HL-60 (cell line): ENCODE data around the gene SMOC2.

Experiments used
- GABPA ChIP-seq: IDR thresholded peaks from 2 replicates; pipeline ENCODE4 v1.6.1; 2012; ENCODE audit warnings: low read depth
- POLR2AphosphoS5 ChIP-seq: IDR thresholded peaks from 2 replicates; pipeline ENCODE4 v1.6.1; 2012; ENCODE audit warnings: low read depth
- SPI1 ChIP-seq: IDR thresholded peaks from 2 replicates; pipeline ENCODE4 v1.6.1; 2012; ENCODE audit warnings: low read depth, mild to moderate bottlenecking, borderline replicate concordance
- TF ChIP-seq, protein P1 (sequence below): IDR thresholded peaks from one replicate; pipeline ENCODE4 v1.5.1; 2011; ENCODE audit warnings: low read length, control low read depth, inconsistent platforms; ENCODE audit not compliant: insufficient read depth
- TF ChIP-seq, protein P2 (sequence below): IDR thresholded peaks from 2 replicates; pipeline ENCODE4 v1.6.1; 2012; ENCODE audit warnings: low read depth; ENCODE audit not compliant: insufficient replicate concordance

DNA sequence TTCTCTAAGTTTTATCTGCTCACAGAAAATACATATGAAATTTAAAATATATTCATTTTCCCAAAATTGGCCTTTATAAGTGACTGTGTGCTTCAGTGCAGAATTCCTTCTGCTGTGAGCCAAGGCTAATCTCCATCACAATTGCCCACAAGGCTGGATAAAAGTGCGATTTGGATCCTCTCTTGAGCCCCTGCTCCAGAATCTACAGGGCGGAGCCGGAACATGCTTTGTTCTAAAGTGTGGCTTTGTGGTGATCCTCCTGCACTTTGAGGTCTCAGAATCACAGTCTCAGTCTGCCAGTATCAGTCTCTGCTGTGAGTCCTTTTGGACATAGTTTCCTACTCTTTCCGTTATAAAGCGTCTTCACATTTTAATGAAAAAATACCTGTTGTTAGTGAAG is 28.9 kb downstream of the SMOC2 start:
- TF ChIP-seq, protein P1, sequence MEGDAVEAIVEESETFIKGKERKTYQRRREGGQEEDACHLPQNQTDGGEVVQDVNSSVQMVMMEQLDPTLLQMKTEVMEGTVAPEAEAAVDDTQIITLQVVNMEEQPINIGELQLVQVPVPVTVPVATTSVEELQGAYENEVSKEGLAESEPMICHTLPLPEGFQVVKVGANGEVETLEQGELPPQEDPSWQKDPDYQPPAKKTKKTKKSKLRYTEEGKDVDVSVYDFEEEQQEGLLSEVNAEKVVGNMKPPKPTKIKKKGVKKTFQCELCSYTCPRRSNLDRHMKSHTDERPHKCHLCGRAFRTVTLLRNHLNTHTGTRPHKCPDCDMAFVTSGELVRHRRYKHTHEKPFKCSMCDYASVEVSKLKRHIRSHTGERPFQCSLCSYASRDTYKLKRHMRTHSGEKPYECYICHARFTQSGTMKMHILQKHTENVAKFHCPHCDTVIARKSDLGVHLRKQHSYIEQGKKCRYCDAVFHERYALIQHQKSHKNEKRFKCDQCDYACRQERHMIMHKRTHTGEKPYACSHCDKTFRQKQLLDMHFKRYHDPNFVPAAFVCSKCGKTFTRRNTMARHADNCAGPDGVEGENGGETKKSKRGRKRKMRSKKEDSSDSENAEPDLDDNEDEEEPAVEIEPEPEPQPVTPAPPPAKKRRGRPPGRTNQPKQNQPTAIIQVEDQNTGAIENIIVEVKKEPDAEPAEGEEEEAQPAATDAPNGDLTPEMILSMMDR: no peak
- TF ChIP-seq POLR2AphosphoS5 (no peak), GABPA (no peak), SPI1 (no peak)
- TF ChIP-seq, protein P2, sequence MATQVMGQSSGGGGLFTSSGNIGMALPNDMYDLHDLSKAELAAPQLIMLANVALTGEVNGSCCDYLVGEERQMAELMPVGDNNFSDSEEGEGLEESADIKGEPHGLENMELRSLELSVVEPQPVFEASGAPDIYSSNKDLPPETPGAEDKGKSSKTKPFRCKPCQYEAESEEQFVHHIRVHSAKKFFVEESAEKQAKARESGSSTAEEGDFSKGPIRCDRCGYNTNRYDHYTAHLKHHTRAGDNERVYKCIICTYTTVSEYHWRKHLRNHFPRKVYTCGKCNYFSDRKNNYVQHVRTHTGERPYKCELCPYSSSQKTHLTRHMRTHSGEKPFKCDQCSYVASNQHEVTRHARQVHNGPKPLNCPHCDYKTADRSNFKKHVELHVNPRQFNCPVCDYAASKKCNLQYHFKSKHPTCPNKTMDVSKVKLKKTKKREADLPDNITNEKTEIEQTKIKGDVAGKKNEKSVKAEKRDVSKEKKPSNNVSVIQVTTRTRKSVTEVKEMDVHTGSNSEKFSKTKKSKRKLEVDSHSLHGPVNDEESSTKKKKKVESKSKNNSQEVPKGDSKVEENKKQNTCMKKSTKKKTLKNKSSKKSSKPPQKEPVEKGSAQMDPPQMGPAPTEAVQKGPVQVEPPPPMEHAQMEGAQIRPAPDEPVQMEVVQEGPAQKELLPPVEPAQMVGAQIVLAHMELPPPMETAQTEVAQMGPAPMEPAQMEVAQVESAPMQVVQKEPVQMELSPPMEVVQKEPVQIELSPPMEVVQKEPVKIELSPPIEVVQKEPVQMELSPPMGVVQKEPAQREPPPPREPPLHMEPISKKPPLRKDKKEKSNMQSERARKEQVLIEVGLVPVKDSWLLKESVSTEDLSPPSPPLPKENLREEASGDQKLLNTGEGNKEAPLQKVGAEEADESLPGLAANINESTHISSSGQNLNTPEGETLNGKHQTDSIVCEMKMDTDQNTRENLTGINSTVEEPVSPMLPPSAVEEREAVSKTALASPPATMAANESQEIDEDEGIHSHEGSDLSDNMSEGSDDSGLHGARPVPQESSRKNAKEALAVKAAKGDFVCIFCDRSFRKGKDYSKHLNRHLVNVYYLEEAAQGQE: no peak
